HG03460 (cell line): ENCODE data around the gene ADCK1.
"Not testable (repeated sequence)": the region's sequence is repeated elsewhere in the genome, so short reads cannot be mapped to it uniquely, and the experiment has no call there.

ENCODE experiments used
- ATAC-seq: cut with Tn5 transposase; IDR thresholded peaks from one replicate; pipeline ENCODE4 v1.9.1; 2021; ENCODE audit not compliant: unreplicated experiment

ADCK1 gene

DNA sequence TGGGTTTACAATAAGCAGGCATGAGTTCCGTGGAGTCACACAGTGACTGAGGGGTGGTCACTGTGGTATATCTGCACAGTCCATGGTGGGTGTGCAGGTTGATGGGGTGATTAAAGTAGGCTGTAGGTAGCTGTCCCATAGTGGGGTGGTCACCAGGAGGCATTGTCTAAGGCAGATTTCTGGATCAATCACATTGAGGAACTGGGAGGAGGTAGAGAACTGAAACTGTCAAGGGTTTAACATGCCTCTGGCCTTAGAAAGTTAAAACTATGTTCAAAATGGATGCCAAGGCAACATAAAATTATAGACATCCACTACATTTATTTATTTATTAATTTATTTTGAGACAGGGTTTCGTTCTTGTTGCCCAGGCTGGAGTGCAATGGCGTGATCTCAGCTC, 8.3 kb downstream of the ADCK1 start:
- ATAC-seq = no peak

DNA sequence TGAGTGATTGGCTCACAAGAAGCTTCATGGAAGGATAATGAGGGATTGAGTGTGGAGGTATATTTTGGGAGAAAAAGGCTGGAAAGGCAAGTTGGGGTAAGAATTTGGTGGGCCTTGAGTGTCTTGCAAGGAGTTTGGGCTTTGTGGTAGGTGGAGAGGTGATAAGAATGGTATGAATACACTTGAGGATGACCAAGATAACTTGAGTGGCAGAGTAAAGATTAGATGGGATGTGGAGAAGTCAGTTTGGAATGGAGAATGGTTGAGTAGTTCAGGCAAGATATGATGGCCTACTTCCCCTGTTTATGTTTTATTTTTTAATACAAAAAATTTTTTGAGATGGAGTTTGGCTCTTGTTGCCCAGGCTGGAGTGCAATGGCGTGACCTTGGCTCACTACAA, 9.1 kb downstream of the ADCK1 start:
- no peak for ATAC-seq

DNA sequence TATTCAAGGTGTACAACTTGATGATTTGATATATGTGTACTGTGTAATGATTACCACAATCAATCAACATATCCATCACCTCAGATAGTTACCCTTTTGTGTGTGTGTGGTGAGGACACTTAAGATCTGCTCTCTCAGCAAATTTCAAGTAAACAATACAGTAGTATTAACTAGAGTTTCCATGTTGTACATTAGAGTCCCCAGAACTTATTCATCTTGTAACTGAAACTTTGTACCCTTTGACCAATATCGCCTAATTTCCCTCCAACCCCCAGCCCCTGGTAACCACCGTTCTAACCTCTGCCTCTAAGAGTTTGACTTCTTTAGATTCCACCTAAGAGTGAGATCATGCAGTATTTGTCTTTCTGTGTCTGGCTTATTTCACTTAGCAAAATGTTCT, 12.1 kb downstream of the ADCK1 start:
- no peak for ATAC-seq

DNA sequence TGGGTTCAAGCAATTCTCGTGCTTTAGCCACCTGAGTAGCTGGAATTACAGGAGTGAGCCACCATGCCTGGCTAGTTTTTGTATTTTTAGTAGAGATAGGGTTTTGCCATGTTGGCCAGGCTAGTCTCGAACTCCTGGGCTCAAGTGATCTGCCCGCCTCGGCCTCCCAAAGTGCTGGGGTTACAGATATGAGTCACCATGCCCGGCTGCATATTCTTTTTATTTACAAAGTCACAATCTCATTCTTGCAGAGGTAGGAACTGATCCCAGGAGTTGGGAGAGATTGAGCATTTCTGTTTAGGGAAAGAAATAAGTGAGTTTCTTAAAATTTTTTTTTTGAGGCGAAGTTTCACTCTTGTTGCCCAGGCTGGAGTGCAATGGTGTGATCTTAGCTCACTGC, 12.8 kb downstream of the ADCK1 start:
- ATAC-seq = not testable (repeated sequence)

- no peak for ATAC-seq
These were observed 22.4 kb downstream of the ADCK1 start for GRCh38 chr14:77822307-77822706.

DNA sequence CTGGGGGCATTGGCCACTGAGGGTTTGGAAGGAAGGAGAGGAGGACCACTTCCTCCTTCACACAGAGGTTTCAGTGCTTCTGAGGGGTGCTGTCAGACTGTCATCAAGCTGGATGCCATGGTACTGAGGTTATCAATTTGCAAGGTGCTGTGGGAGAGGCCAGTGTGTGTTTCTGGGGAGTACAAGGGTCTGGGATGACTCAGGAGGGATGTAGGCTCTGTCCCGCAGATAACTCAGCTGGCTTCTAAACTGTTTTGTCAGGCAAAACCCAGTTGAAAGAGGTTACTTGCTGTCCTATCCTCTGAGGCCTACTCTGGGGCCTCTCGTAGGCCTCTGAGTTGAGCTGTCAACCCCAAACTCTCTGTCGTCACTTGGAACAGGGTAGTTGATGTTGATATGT, 22.8 kb downstream of the ADCK1 start:
- ATAC-seq = no peak

DNA sequence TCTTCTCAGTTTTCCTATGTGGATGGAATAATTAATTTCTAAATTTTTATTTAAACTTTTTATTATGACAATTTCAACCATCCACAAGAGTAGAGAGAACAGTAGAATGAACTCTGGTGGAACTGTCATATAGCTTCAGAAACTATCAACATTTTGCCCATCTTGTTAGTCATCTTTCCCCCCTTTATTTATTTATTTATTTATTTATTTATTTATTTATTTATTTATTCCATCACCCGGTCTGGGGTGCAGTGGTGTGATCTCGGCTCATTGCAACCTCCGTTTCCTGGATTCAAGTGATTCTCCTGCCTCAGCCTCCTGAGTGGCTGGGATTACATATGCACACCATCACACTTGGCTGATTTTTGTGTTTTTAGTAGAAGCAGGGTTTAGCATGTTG, 23.5 kb downstream of the ADCK1 start:
- ATAC-seq = no peak

DNA sequence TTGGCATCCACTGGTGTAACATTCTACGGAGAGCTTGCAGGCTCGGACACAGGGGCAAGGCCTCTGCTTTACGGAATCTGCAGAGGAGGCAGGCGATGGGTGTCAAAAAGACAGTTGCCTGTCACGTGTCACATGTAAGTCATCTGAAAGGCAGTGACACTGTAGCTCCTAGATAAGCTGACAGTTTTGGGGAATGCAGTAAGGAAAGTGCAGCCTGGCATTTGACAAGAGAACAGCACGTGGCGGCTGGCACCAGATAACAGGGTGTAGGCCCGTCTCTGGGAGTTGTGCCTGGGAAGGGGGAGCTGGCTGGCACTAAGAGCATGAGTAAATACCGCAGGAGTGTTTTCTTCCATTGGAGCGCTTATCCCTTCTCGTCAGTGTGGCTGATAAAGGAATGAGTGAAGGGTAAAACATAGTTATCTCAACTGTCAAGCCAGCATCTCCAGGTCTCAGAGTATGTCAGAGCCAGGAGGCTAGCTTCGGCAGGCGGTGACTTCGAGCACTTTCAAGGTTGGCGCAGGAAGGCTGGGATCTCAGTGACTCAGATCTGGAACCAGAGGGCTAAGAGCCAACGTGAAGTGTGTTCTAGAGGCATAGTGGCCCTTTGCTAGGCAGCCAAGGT, 26.1 kb downstream of the ADCK1 start:
- ATAC-seq = no peak

DNA sequence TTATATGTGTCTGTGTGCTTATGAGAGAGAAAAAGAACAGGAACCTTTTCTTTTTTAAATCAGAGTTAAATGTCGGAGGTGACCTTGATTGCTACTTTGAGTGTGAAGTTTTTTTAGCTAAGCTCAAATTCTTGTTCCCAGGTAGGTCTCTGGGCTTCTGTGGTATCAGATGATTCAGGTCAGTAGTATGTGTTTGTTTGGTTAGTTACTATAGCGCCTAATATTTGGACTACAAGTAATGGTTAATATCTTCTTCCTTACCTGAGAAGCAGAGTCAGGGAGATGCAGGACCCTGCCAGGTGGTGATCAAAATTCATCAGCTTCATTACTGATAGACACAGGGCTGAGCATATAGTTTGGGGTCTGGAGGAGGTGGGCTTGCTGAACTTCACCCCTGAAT, 30.8 kb downstream of the ADCK1 start:
- no peak for ATAC-seq

- ATAC-seq = no peak
These were observed 32.4 kb downstream of the ADCK1 start for GRCh38 chr14:77832297-77832696.

- no peak for ATAC-seq
These were observed 38.0 kb downstream of the ADCK1 start for GRCh38 chr14:77837926-77838325.

DNA sequence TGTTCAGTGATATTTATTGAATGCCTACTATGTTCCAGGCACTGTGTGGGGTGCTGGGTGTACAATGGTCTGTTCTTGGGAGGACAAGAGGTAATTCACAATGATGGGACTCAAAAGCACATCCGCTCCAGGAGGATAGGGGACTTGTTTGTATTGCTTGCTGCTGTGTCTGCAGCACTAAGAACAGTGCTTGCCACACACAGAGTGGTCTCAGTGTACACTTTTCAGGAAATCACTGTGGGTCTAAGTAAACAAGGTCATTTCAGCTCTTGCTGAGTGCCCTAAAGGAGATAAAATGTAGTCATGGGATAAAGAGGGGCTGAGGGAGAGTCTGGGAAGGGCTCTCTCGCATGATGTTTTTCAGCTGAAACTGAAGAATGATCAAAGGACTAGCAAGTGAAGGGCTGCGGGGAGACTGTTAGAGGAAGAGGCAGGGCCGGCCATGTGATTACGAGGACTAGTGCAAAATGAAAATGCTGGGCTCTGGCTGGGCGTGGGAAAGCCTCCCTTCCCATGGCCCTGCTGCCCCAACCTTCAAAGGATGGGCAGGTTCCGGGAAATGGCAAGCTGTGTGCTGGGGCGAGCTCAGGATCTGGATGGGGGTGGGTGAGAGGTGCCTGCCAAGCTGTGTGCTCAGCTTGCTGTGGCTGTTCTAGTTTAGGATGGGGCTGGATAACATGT, 39.1 kb downstream of the ADCK1 start:
- no peak for ATAC-seq

- no peak for ATAC-seq
These were observed 43.3 kb downstream of the ADCK1 start for GRCh38 chr14:77843195-77843594.

- no peak for ATAC-seq
These were observed 43.7 kb downstream of the ADCK1 start for GRCh38 chr14:77843651-77844050.

GRCh38 chr14:77844802-77845201, 44.9 kb downstream of the ADCK1 start:
- no peak for ATAC-seq

GRCh38 chr14:77848031-77848430, 48.1 kb downstream of the ADCK1 start:
- no peak for ATAC-seq

GRCh38 chr14:77849711-77850110, 49.8 kb downstream of the ADCK1 start:
- ATAC-seq = no peak

DNA sequence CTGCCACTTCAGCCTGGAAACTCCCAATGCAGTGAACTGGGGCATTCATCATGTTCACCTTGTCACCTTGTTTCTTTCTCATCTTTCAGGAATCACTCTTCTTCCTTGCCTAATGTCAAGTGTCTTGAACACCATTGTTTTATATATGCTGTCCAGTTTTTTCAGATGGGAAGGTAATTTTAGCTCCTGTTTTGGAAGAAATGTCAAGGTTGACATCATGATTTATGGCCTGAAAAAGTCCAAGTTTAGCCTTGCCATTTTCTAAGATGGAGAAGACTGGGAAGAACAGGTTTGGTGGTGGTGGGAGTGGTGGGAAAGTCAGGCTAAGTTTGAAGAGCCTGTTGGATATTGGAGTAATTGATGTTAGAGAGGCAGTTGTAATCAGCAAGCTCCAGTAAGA, 54.0 kb downstream of the ADCK1 start:
- no peak for ATAC-seq

DNA sequence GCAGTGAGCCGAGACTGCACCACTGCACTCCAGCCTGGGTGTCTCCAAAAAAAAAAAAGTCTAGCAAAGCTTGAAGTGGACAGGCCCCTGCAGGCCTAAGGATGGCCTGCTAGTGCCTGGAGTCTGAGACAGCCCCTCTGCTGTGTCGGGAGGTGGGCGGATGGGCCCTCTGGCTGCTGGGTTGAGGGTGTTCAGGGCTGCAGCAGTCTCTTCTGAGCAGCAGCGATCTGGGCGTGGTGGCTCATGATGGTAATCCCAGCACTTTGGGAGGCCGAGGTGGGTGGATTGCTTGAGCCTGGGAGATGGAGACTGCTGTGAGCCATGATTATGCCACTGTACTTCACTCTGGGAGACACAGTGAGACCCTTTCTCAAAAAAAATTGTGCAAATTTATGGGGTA, 57.0 kb downstream of the ADCK1 start:
- ATAC-seq = no peak

DNA sequence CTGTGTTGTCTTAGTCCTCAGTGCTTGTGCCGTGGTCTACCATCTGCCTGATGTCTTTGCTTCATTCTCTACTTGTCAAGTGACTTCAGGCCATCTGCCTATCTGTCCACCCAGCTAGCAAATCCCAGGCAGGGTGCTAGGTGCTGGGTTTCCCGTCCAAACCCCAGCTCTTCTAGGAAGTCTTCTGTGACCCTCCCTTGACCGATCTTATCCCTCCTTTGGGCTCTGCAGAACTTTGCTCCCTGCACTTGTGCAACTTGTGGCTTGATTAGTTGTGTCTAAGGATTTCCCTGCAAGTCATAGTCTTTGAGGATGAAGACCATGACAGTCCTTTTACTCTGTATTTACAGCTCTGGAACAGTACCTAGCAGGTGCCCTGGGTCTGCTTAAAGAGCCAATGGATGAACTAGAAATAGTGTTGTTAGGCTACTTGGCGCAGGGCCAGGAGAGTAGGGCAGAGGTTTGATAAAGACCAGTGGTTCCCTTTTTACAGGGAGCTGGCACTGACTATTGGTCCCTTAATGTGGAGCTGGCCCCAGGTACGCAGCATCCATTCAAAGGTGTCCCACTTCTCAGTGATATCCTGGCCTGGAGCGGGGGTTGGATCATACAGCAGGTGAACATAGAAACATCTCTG, 60.1 kb downstream of the ADCK1 start:
- ATAC-seq = no peak

- ATAC-seq = no peak
These were observed 61.3 kb downstream of the ADCK1 start for GRCh38 chr14:77861201-77861600.

- peak; percentile 67 for ATAC-seq
These were observed 62.4 kb downstream of the ADCK1 start for GRCh38 chr14:77862154-77862786.
